BJ (cell line): ENCODE measurements around the gene BUD23. TPM values are rescaled to one million over a fixed set of nuclear protein-coding genes. Genes with fewer than 3 reads are reported as not detected.
"Not testable (repeated sequence)": the region's sequence is repeated elsewhere in the genome, so short reads cannot be mapped to it uniquely, and the experiment has no call there.

ENCODE experiments used
- CTCF ChIA-PET: fragments of 350-600 bp; formaldehyde crosslinking; extraction: SDS; loops from one replicate; lab custom pipeline; 2021; ENCODE audit warnings: antibody characterized with exemption, inconsistent platforms; lab: Yijun Ruan, JAX
- POLR2A ChIA-PET: fragments of 300-600 bp; sonication (Branson Sonifier 250); formaldehyde crosslinking; extraction: SDS; loops from one replicate; lab custom pipeline; 2021; ENCODE audit warnings: antibody characterized with exemption; lab: Charles Lee
- DNase-seq: peaks from one replicate; pipeline ENCODE4 v3.0.0-alpha.2; 2011; ENCODE audit warnings: low read depth
- H3K27me3 ChIP-seq: 2 replicates; pipeline ENCODE4 v1.6.0; 2011; ENCODE audit warnings: low read length; ENCODE audit not compliant: control insufficient read depth, insufficient read depth
- H3K36me3 ChIP-seq: 2 replicates; pipeline ENCODE4 v1.5.1; 2011; ENCODE audit warnings: low read length; ENCODE audit not compliant: control insufficient read depth, insufficient read depth
- H3K4me3 ChIP-seq: 2 replicates; pipeline ENCODE4 v1.5.1; 2011; ENCODE audit warnings: low read depth, mild to moderate bottlenecking, control low read depth, low read length
- polyA plus RNA-seq: library from polyadenylated mRNA; depleted of rRNA; stranded (reverse); fragments of >200 nt; gene quantifications from 2 replicates; pipeline ENCODE4 v1.2.3, GENCODE V29; 2011
- TF ChIP-seq, protein P1 (sequence below): IDR thresholded peaks from 2 replicates; pipeline ENCODE4 v1.5.1; 2011; ENCODE audit warnings: low read depth, mild to moderate bottlenecking, control low read depth, inconsistent platforms, low read length, moderate library complexity; ENCODE audit not compliant: insufficient read depth

The BUD23 gene
- polyA plus RNA-seq, 1 experiment, result 69.8 TPM

DNA sequence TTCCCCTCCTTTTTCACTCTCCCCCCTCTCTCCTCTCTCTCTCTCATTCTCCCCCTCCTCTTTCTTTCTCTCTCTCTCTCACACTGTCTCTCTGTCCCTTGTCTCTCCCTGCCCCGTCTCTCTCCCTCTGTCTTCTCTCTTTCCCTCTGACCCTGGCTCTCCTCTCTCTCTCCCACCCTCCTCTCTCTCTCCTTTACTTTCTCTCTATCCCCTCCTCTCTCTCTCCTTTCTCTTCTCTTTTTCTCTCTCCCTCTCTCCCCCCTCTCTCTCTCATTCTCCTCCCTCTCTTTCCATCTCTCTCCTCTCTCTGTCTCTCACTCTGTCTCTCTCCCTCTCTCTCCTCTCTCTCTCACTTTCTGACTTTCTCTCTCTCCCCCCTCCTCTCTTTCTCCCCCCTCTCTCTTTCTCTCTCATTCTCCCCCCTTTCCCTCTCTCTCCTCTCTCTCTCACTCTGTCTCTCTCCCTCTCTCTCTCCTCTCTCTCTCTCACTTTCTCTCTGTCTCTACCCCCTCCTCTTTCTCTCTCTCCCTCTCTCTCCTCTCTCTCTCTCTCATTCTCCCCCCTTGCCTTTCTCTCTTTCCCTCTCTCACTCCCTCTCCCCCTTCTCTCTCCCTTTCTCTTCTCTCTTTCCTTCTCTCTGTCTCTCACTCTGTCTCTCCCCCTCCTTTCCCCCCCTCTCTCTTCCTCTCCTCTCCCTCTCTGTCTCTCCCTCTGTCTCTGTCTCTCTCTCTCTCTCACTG lies 34.6 kb upstream of the BUD23 start:
- no peak for DNase-seq
- H3K4me3 ChIP-seq, result no peak overlapping the region
- peaks cover 41% of the 10 kb centered on the region for H3K27me3 ChIP-seq
- ChIA-PET CTCF (interaction anchor here (0.8 kb wide), 1 partner anchor 77 kb away, joined by 4 read pairs; no protein-coding TSS in a partner anchor), POLR2A (no interaction called here)
- H3K36me3 ChIP-seq, result no peaks in the 10 kb centered on the region
- TF ChIP-seq, protein P1, sequence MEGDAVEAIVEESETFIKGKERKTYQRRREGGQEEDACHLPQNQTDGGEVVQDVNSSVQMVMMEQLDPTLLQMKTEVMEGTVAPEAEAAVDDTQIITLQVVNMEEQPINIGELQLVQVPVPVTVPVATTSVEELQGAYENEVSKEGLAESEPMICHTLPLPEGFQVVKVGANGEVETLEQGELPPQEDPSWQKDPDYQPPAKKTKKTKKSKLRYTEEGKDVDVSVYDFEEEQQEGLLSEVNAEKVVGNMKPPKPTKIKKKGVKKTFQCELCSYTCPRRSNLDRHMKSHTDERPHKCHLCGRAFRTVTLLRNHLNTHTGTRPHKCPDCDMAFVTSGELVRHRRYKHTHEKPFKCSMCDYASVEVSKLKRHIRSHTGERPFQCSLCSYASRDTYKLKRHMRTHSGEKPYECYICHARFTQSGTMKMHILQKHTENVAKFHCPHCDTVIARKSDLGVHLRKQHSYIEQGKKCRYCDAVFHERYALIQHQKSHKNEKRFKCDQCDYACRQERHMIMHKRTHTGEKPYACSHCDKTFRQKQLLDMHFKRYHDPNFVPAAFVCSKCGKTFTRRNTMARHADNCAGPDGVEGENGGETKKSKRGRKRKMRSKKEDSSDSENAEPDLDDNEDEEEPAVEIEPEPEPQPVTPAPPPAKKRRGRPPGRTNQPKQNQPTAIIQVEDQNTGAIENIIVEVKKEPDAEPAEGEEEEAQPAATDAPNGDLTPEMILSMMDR, result no peak

DNA sequence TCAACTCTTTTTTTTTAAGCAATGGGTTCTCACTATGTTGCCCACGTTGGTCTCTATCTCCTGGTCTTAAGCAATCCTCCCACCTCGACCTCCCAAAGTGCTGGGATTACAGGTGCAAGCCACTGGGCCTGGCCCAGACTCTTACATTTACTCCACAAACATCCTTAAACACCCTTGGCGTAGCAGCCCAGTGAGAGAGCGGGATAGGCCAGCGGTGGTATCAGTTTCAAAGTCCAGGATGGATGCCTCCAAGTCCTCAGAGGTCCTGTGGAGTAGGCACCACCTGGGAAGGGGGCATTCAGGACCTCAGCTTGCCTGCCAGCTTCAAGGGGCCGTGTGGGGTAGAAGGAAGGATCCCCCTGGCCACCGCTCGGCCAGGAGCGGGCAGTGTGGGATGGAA lies 33.8 kb upstream of the BUD23 start:
- CTCF ChIA-PET, result interaction anchor here (0.8 kb wide), 1 partner anchor 76 kb away, joined by 4 read pairs; no protein-coding TSS in a partner anchor
- POLR2A ChIA-PET, result no interaction called here
- H3K4me3 ChIP-seq, result no peak overlapping the region
- TF ChIP-seq, protein P1, result no peak
- no peak for DNase-seq
- H3K27me3 ChIP-seq, result peaks cover 40% of the 10 kb centered on the region
- no peaks in the 10 kb centered on the region for H3K36me3 ChIP-seq

DNA sequence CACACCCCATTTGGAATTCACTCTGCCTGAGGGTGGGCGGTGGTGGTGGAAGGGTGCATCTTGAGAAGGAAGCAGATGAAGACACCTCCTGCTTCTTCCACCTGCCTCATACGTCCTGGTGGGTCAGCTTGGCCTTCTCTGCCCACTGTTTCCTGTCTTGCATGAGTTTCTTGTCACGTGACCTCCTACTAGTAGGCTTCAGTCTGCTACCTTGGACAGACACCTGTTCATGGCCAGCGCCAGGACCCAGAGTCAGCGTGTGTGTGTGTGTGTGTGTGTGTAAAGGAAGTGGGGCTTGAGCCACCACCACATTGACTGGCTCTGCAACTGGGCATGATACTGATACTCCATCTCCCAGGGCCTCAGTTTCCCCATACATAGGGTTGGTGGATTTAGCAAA lies 32.9 kb upstream of the BUD23 start:
- Histone ChIP-seq H3K36me3 (no peaks in the 10 kb centered on the region), H3K27me3 (peaks cover 37% of the 10 kb centered on the region), H3K4me3 (no peak overlapping the region)
- ChIA-PET CTCF (no interaction called here), POLR2A (no interaction called here)
- TF ChIP-seq, protein P1, result no peak
- DNase-seq, result no peak

DNA sequence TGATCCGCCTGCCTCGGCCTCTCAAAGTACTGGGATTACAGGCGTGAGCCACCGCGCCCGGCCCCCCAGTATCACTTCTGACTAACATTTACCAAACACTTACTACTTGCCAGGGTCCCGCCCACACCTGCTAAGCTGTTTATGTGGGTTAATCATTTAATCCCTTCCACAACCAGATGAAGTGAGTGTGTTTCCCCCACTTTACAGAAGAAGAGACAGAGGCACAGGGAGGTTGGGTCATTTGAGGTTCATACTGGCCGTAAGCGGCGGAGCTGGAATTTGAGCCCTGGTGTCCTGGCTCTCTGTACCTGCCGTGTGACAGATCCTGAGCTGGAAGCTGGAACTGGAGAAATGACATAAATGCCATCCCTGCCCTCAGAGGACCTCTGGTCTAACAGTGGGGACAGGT lies 30.9 kb upstream of the BUD23 start:
- TF ChIP-seq, protein P1, result no peak
- ChIA-PET POLR2A (no interaction called here), CTCF (interaction anchor here (0.8 to 1.0 kb wide), 2 partner anchors 73 to 87 kb away, joined by 3 read pairs; no protein-coding TSS in a partner anchor)
- H3K36me3 ChIP-seq, result no peaks in the 10 kb centered on the region
- H3K4me3 ChIP-seq, result no peak overlapping the region
- no peak for DNase-seq
- peaks cover 19% of the 10 kb centered on the region for H3K27me3 ChIP-seq

DNA sequence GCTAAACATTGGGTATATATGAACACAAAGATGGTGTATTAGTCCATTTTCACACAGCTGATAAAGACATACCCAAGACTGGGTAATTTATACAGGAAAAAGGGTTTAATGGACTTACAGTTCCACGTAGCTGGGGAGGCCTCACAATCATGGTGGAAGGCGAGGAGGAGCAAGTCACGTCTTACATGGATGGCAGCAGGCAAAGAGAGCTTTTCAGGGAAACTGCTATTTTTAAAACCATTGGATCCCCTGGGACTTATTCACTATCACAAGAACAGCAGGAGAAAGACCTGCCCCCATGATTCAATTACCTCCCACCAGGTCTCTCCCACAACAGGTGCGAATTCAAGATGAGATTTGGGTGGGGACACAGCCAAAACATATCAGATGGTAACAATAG lies 28.1 kb upstream of the BUD23 start:
- H3K4me3 ChIP-seq, POLR2A ChIA-PET, DNase-seq, H3K27me3 ChIP-seq, CTCF ChIA-PET, H3K36me3 ChIP-seq: not testable (repeated sequence)
